Erythroblast (primary cell): ENCODE data around the gene EMC1.

Source experiments
- GATA1 ChIP-seq: IDR thresholded peaks from 2 replicates; pipeline ENCODE4 v1.6.1; 2011; ENCODE audit warnings: low read depth, mild to moderate bottlenecking, control low read depth, low read length, moderate library complexity
- POLR2A ChIP-seq: IDR thresholded peaks from 2 replicates; pipeline ENCODE4 v1.6.1; 2011; ENCODE audit warnings: mild to moderate bottlenecking, low read length

DNA sequence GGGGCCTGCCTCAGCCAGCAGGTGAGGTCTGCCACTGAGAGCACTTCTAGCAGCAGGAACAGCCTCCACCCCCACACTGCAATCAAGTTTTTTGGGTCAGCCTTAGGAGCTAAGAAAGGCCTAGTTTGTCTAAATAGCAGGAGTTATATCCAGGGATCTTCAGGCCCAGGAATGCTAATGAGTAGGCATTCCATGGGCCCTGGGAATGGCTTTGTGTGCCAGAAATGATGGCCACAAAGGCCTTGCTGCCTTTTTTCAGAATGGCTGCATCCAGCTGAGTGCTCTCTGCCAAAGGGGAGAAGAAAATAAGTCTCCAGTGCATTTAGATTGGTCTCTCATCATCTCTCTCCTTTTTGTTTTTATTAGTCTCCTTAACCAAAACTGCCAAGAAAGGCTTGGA is 3.1 kb upstream of the EMC1 start:
- TF ChIP-seq POLR2A = no peak
- TF ChIP-seq GATA1 = no peak
